GM12878 (cell line): ENCODE results near the gene ATP4B.

ENCODE experiments used
- CTCF ChIP-seq, 3 experiments: IDR thresholded peaks in 2 of 3; conservative IDR thresholded peaks in 1 of 3; 2 replicates each; pipeline ENCODE4 v1.5.1; 2011; ENCODE audit warnings: low read depth in 3 of 3, low read length in 3 of 3, mild to moderate bottlenecking in 3 of 3, control low read depth in 2 of 3, moderate library complexity in 2 of 3, inconsistent platforms in 1 of 3, mixed read lengths in 1 of 3; ENCODE audit not compliant: control insufficient read depth in 2 of 3, insufficient read depth in 1 of 3; ENCODE audit errors: extremely low read depth in 1 of 3
- HDAC2 ChIP-seq: fragments of 200-600 bp; sonication (generic); IDR thresholded peaks from 2 replicates; pipeline ENCODE4 v1.6.1; 2017
- MEF2B ChIP-seq: fragments of 450-650 bp; IDR thresholded peaks from 2 replicates; pipeline ENCODE4 v1.6.1; 2018; ENCODE audit warnings: mild to moderate bottlenecking, moderate library complexity; ENCODE audit not compliant: partially characterized antibody, poor library complexity, severe bottlenecking
- MYC ChIP-seq: IDR thresholded peaks from 2 replicates; pipeline ENCODE4 v1.6.1; 2011; ENCODE audit warnings: mild to moderate bottlenecking, low read length, moderate library complexity, inconsistent platforms; ENCODE audit not compliant: insufficient read depth, insufficient replicate concordance, insufficient read length, severe bottlenecking
- POLR2AphosphoS2 ChIP-seq: IDR thresholded peaks from 2 replicates; pipeline ENCODE4 v1.6.1; 2011; ENCODE audit warnings: low read depth, mild to moderate bottlenecking, low read length, improper control_type of control experiment, moderate library complexity
- RCOR1 ChIP-seq: conservative IDR thresholded peaks from 2 replicates; pipeline ENCODE4 v1.6.1; 2012; ENCODE audit warnings: low read depth, low read length, improper control_type of control experiment
- SRF ChIP-seq, 2 experiments: IDR thresholded peaks; 2 replicates each; pipeline ENCODE4 v1.6.1; 2011; ENCODE audit warnings: low read depth in 2 of 2, low read length in 2 of 2, mild to moderate bottlenecking in 1 of 2, moderate library complexity in 1 of 2
- TCF12 ChIP-seq: IDR thresholded peaks from 2 replicates; pipeline ENCODE4 v1.6.1; 2011; ENCODE audit warnings: low read depth, mild to moderate bottlenecking, low read length

- TF ChIP-seq RCOR1 = no peak
- no peak for TF ChIP-seq HDAC2
- TF ChIP-seq CTCF (IDR thresholded peaks at IDR 0.05 in 2 of 3, conservative IDR thresholded peaks at IDR 0.05 in 1 of 3; ENCODE audit: control insufficient read depth in 2 of 3, extremely low read depth in 1 of 3, insufficient read depth in 1 of 3, low read depth in 3 of 3, low read length in 3 of 3) = no peak
- TF ChIP-seq POLR2AphosphoS2 = no peak
- TF ChIP-seq SRF (IDR thresholded peaks at IDR 0.05; ENCODE audit: low read depth in 2 of 2, low read length in 2 of 2) = no peak
- TF ChIP-seq MEF2B = no peak
- no peak for TF ChIP-seq TCF12
- no peak for TF ChIP-seq MYC
Measured at GRCh38 chr13:113656831-113657671, 947 bp downstream of the ATP4B start.
